Fibroblast of skin of left biceps (primary cell): ENCODE measurements around the gene APBA2.

ENCODE experiments used
- DNase-seq, 2 experiments: peaks; one replicate each; pipeline ENCODE4 v3.0.0-alpha.2; 2013; ENCODE audit warnings: low read depth in 2 of 2

The APBA2 gene

DNA sequence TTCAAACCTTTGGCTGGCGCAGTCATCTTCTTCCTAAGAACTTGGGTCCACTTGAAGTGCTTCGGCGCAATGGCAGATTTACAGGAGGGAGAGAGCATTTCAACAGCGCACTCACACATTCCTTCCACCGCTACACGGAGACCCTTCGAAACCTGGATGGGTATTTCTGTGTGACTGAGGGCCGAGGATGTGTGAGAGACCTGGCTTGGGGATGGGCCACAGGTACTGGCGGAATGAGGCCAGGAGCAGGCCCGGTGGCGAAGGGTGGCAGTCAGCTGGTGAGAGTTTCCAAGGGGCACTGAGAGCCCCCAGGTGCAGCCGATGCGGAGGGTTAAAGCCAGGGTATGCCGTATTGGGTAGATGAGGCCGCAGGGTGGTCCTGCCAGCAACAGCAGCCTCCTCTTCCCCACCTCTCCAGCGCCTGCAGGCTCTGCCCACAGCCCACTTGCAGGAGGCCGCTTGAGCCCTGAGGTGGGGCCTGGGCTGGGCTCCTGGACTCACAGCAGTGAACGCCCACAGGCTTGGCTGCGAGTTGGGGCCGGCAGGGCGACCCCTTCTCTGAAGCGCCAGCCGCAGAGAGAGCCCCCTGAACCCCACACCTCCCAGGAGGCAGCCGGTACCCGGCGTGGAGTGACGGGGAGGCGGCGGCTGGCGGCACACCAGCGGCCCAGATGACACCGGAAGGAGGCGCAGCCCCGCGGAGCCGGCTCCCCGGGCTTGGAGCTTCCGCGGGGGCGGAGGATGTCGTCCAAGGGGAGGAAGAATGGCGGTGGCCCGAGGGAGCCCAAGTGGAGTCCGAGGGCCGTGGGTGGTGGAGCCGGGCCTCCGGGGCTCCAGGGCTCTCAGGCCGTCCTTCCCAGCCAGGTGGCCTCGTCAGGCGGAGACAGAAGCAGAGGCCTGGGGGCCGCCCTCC is 217.4 kb downstream of the APBA2 start:
- DNase-seq, result no peak

DNA sequence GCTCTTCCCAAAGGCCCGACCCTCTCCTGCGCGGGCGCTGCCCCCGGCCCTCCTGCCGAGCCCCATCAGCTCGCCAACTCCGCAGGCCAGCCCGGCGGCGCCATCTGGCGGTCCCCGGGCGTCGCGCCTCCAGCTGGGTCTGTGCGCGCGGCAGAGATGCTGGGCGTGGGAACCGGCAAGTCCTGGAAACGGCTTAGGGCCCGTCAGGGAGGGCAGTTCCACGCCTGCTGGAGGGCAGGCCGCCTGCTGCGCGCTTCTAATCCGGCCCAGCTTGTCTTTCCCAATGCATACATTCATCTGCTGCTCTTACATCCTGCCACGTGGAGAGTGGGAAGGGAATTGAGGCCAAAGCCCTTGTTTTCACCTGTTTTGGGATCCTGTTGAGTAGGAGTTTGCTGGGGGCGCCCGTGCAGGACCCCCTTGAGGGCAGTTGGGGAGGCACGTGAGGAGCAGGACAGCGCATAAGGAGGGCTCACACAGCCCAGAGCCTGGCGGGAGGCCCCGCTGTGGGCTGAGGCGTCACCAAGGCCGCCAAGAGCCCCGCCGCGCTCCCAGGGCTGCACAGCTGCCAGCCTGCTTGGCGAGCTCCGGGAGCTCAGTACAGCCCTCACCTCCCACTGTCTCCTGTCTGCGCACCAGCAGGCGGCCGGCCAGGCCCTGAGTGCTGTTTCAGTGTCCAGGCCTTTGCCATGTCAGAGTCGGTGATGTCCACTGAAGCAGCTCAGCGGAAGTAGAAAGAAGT is 218.2 kb downstream of the APBA2 start:
- peak; percentile 36 for DNase-seq

DNA sequence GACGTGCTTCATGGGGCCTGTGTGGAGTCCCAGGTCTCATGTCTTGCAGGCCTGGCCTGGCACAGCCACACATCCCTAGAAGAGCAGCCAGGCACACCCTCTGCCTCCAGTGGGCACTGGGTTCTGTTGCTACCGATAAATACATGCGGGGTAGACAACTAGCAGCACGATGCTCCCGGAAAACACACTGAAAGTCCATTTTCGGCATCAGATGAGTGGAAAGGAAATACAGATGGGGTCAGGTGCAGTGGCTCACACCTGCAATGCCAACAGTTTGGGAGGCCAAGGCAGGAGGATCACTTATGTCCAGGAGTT is 218.7 kb downstream of the APBA2 start:
- no peak for DNase-seq

DNA sequence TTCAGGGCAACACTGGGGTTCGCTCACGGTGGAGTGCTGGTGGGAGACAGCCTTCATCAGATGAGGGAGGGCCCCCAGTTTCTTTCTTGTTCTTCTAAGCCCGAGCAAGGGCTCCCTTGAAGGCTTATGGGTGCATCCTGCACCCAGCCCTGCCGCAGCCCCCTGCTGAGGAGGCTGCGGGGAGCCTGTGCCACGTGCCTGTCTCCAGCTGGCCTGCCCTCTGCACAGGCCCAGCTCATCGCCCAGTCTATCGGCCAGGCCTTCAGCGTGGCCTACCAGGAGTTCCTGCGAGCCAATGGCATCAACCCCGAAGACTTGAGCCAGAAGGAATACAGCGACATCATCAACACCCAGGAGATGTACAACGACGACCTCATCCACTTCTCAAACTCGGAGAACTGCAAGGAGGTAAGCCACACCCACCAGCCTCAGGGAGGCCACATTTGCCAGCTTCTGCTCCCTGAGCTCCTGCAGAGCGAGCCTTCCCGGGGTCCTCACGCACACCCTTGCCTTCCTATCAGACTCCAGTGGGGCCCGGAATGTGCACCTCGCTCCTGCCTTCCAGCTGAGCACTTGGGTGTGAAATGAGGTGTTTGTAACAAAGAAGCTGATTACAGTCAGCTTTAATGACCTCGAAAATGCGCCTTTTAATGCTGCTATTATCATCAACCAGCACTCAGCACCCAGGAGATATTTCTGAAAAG is 219.5 kb downstream of the APBA2 start:
- no peak for DNase-seq

DNA sequence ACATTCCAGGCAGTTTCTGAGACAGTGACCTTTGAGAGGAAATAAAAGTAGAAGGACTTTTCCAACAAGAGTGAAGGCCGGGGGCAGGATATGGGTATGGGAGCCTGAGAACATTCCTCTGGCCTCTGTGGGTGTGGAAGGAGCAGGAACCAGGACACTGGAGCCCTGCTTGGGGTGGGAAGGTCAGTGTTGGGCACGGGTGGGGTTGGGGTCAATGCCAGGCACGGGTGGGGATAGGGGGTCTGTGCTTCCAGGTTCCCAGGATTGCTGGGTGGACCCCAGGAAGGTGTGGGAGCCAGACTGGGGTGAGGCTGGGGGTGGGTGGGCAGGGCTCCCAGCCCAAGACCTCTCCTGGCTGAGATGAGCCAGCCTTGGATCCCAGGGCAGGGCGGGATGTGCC is 220.3 kb downstream of the APBA2 start:
- DNase-seq, result no peak

DNA sequence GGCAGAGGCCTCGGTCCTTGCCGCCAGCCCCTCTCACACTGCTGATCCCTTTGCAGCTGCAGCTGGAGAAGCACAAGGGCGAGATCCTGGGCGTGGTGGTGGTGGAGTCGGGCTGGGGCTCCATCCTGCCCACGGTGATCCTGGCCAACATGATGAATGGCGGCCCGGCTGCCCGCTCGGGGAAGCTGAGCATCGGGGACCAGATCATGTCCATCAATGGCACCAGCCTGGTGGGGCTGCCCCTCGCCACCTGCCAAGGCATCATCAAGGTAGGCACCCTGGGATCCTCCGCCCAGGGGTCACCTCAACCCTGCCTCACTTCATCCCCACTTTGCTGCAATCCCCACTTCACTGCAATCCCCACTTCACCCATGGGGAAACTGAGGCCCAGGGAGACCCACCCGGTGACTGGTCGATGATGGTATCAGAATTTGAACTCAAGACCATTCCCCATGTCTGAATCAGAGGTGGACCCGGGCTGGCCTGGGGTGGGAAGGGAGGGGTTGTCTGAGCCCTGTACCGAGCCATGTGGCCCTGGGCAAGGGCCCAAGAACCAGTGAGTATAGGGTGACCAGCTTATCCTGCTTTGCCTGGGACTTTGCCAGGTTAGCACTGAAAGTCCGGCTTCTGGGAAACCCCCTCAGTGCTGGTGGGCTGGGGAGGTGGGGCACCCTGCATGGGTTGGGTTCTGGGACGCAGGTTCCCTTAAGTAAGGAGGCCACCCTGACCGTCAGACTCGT is 220.9 kb downstream of the APBA2 start:
- no peak for DNase-seq

DNA sequence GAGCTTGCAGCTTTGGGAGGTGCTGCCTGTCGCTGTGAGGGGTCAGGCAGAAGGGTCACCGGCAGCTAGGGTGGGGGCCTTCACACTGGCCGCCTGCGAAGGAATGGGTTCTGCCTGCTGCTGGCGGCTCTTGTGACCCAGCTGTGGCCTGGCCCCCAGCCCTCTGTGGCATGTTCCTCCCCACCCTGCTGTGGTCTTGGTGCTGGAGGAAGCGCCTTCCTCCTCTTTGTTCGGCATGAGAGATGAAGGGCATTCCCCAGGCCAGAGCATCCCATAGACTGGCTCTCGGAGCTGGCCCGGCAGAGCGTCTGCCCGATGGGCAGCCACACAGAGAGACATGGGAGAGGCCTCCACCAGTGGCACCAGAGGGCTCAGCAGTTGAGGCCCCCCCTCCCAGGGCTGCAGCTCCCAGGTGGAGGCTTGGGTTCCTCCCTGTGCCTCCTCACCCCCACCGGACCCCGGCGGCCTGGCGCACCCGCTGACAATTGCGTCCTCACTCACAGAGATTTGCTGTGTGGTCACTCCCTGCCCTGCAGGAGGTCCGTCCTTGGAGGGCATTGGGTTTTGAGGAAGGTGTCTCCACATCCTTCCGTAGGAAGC is 221.6 kb downstream of the APBA2 start:
- no peak for DNase-seq

DNA sequence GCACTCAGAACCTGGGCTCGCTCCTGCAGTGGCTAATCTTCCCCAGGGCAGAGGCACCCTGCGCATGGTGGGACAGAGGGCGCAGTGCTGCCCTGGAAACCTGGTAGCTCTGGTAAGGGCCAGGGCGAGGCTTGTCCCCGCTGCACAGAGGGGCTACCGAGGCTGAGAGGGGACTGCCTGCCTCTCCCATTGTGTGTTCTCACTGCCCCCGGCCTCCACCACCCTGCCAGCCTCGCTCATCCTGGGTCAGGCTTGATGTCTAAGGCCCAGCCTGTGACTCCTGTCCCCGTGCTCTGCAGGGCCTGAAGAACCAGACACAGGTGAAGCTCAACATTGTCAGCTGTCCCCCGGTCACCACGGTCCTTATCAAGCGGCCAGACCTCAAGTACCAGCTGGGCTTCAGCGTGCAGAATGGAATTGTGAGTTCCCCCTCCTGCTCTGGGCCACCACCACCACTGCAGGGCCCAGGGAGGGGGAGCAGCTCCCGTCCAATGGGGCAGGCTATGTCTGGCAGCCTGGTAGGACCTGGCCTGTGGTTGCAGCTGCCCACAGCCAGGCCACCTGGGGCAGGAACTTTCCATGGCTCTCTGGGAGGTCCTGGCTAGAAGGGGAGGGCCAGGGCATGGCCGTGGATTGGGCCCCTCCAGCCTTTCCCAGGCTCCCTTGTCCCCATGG is 222.3 kb downstream of the APBA2 start:
- no peak for DNase-seq

DNA sequence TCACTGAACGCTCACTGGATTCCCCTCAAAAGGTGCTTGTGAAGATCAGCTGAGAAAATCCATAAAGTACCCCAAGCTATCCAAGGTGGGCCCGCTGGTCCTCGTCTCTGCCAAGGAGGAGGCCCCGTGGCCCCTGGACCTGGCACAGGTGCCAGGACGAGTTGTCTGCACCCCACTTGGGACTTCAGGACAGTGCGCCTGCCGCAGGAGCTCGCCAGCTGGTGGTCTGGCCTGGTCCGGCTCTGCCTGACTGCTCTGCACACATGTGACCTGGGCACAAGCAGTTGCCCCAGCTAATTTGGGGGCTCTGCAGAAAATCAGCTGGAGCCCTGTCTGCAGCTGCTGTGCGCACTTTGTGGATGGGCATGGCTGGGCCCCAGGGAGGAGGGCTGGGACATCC is 224.0 kb downstream of the APBA2 start:
- DNase-seq, result no peak

DNA sequence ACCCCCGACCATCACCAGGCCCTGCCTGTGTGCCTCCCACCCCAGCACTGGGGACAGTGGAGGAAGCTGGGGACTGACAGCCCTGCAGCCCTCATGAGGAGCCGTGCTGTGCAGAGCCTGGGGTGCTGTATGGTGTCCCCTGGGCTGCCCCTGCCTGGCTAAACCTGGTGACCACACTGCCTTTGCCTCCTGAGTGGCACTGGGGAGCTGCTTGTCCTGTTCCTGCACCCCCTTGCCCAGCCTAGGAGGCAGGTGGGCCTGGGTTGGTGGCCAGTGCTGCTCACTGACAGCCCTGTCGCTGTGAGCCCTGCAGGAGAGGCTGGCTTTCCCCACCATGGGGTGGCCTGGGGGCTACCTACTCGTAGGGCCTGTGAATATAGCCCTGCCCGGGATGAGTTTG is 224.4 kb downstream of the APBA2 start:
- DNase-seq, result no peak

DNA sequence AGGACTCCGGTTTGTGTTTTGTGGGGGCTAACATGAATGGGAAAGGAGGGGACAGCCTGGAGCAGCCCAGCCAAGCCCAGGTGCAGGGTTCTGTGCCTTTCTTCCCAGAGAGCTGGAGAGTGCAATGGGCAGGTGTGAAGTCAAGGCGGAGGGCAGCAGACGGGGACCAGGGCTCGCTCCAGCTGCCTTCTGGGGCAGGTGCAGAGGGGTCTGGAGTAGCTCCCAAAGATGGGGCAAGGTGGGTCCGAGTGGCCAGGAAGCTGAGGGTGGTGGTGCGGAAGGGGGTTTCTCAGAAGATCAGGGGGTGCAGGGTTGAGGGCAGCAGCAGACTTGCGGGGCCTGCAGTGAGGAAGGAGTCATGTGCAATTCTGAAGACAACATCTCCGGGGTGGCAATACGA is 225.0 kb downstream of the APBA2 start:
- no peak for DNase-seq

DNA sequence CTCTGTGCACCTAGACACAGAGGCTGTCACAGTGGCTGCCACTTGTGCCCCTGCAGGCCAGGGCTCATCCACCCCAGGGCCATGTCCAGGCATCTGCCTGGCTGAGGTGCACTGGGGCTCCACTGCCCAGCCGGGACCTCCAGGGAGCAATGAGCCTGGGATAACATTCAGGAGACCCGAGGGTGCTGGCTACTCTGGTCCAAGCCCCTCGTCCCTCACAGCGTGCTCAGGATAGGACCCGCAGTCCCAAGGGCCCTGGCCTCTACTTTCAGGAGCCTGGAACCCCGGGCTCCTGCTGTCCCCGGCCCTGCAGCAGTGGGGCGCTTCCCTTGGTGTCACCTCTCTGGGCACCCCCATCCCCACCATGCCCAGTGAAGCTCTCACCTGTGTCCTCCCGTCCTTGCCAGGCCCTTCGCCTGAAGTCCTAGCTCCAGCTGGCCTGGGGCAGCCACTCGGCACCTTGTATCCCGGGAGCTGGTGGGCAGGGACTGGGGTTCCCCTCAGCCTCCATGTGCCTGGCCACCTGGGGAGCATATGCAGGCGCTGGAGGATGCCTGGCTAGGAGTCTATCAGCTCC is 226.0 kb downstream of the APBA2 start:
- no peak for DNase-seq

DNA sequence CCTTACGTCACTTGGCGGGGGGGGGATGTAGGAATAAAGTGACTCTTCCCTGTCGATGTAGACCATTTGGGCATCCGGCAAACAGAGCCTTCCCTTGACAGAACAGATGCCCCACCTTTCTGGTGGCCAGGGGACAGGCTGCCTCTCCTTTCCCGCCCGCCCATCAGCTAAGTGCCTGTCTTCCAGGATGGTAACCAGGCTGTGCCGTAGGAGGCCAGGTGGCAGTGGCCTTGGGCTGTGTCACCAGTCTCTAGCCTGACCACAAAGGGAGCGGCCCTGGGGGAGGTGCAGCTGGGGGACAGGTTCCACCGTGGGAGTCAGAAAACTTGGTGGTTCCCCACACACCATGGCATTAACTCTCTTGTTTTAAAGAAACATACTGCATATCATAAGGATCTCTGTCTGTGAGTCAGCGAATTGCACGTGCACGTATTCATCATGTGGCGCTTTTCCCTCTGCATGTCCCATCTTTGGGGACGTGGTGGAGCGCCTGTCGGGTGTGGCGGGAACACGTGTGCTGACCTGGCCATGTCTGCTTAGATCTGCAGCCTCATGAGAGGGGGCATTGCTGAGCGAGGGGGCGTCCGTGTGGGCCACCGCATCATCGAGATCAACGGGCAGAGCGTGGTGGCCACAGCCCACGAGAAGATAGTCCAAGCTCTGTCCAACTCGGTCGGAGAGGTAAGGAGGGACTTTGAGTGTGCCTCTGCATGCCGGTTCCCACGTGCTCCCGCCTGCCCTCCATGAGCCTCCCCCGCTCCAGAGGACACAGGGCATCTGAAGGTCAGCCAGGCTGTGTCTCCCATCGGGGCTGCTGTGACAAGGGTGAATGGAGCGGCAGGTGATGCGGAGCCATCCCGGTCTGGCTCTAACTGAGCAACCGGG is 227.8 kb downstream of the APBA2 start:
- no peak for DNase-seq

DNA sequence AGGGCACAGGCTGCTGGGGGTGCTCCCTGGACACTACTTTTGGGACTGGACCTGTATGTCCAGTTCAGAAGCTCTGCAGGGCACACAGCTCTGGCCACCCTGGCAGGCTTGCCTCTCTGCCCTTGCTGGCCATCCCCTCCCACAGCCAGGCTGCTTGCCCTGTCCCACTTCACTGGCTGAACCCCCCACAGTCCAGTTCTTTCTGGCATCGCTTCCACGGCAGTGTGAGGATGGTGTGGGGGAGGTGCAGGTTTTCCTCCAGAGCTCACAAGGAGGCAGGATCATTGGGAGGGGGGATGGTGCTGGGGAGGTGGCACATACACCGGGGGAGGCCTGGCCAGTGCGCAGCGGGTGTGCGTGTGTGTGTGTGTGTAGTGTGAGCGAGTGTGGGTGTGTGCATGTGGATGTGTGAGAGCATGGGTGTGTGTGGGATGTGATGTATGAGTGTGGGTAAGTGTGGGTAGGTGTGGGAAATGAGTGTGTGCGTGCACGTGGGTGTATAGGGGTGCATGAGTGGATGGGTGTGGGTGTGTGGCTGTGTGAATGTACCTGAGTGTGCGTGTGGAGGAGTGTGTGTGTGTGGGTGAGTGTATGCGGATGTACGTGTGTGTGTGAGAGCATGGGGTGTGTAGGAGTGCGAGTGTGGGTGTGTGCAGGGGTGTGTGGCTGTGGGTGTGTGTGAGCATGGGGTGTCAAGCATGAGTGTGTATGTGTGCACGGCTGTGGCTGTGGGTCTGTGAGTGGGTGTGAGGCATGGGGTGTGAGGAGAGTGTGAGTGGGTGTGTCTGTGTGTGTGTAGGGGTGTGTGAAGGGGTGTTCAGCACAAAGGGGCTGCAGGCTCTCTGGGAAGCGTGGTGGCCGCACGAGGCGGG is 228.7 kb downstream of the APBA2 start:
- DNase-seq, result no peak

DNA sequence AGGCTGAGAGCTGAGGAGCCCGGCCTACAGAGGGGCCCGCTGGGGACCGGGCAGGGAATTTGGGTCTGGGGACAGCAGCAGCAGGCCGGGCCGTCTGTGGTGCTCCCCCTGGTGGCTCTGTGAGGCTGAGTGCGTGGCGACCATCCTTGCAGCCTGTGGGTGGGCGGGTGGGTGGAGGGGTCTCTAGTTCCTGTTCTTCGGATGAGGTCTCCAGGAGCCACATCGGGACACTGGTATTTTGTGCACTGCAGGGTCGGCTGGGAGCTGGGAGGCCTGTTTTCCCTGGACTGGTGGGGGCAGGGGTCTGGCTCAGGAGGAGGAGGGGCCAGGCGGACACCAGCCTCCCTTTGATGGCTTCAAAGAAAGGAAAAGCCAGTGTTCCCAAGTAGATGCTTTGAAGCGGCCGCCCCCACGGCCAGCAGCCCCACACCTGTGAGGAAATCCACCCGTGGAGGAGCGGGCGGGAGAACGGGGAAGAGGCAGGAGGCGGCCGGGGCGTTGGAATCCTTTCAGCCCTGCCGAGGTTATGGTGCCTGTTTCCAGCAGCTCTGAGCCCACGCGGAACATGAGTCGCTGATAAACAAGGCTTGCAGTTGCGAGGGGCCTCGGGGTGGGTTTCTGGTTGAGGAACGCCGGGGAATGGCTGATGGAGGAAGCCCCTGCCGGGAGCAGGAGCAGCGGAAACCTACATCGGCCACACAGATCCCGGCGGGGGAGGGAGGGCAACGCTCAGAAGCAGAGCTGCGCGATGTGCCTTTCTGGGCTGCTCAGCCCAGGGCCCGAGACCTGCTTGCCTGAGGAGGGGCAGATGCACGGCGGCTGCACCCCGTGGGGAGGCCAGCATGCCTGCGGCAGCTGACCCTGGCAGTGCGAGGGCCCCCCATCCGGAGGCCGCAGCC is 229.6 kb downstream of the APBA2 start:
- DNase-seq, result no peak

DNA sequence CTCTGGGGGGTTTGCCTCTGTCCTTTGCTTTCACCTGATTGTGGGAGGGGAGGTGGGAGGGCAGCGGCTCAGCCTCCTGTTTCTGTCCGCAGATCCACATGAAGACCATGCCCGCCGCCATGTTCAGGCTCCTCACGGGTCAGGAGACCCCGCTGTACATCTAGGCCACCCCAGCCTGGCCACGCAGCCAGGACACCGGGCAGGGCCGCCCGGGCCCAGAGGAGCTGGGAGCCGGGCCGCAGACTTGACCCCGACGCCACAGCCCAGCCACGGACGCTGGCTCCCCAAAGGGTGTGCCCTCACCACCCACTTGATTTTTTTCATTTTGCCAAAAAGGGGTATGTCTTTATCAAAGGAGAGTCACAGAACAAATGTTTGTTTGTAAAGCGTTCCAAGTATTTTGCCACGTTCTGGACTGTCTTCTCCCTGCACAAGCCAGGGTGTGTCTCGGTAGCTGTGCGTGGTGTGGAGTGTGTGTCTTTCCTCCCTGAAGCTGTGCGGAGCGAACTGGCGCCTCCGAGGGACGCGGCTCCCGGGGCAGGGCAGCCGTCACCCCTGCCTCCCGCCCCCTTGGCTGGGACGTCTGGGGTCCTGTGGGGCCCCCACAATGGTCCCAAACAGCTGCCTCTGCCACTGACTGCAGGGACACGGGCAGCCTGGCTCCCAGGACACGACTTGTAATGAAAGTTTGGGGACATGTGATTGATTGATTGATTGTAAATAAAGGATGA is 231.4 kb downstream of the APBA2 start:
- no peak for DNase-seq

DNA sequence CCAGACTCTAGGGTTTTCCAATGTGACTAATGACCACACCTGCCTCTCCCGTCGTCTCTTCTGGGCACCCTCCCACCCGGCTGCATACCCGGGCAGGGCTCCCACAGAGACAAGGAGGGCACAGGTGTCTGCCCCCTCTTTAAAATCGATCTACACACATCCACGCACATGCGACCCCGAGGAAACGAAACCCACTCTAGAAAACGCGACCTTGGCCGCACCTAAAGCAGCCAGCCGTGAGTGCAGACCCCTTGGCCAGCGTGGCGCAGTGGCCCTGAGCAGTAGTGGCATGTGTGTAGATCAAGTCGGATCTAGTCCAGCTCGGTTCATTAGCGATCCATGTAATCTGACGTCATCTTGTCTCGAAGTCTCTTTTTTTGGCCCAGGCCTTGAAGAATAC is 232.0 kb downstream of the APBA2 start:
- DNase-seq, result no peak
